Fibroblast of skin of left biceps (primary cell): ENCODE results near the gene HARS2.
"Not testable (repeated sequence)": the region's sequence is repeated elsewhere in the genome, so short reads cannot be mapped to it uniquely, and the experiment has no call there.

Experiments
- DNase-seq, 2 experiments: peaks; one replicate each; pipeline ENCODE4 v3.0.0-alpha.2; 2013; ENCODE audit warnings: low read depth in 2 of 2

The HARS2 gene

DNA sequence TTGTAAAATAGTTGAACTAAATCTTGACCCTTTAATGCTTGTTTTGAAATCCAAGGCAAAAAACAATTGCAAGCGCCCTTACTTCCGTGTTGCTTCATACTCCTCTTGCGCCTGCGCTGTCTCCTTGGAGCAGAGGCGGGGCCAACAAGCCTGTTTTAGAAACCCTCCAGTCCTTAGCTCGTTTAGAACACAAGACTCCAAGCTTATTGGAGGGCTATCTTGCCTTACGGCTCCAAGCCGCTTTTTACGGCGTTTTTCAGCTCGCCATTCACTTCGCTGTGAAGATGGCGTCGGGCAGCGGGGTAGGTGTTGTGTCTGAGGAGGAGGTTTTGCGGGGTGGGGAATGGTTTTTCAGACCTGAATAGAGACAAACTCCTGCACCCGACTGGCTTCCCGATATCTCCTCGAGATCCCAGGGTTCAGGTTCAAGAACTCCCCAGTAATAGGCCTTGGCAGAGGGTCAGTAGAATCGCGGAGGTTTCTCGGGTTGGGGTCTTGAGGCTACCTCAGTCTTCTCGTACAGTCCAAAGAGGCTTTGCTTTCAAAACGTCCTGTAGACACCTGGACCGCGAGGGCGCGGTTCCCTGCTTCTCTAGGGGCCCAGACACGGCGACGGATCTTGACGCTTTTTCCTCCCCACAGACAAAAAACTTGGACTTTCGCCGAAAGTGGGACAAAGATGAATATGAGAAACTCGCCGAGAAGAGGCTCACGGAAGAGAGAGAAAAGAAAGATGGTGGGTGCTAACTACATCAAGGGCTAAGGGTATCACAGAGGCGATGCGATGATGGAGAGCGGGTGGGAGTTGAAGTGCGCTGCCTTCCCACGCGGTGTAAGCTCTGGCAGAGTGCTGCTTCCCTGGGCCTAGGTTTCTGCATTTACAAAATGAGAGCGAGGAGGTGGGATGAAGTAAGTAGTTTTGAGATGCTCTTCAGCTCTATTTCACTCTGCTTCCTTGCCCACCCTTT is 9.2 kb downstream of the HARS2 start, which contains the start of gene ZMAT2:
Gene ZMAT2, plus strand, starts transcription at position 271 of the 968 bp plus-strand sequence. Its CDS starts 14 bp downstream, at position 285.
- DNase-seq: peak; percentile 93

DNA sequence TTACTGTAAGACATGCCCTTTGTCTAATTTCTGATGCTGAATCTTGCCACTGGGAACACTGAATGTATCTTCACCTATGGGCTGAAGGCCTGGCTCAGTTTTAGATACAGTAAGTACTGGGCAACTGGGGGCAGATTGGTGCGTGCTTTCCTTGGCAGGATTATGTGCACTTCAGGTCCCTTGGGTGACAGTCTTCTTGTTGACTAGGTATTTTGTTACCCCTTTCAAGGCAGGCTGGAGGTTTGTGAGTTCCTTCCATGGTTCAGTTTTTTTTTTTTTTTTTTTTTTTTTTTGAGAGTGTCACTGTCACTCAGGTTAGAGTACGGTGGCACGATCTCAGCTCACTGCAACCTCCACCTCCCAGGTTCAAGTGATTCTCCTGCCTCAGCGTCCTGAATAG is 16.6 kb downstream of the HARS2 start:
- no peak for DNase-seq

GRCh38 chr5:140708787-140709186 is 17.5 kb downstream of the HARS2 start:
- DNase-seq: not testable (repeated sequence)

- peak; percentile 95 for DNase-seq
Observed at GRCh38 chr5:140710899-140711552, 19.8 kb downstream of the HARS2 start.

GRCh38 chr5:140711794-140712193 is 20.5 kb downstream of the HARS2 start:
- no peak for DNase-seq

GRCh38 chr5:140713562-140714094 is 22.4 kb downstream of the HARS2 start:
- DNase-seq: no peak

GRCh38 chr5:140716238-140716637 is 25.0 kb downstream of the HARS2 start:
- DNase-seq: not testable (repeated sequence)

DNA sequence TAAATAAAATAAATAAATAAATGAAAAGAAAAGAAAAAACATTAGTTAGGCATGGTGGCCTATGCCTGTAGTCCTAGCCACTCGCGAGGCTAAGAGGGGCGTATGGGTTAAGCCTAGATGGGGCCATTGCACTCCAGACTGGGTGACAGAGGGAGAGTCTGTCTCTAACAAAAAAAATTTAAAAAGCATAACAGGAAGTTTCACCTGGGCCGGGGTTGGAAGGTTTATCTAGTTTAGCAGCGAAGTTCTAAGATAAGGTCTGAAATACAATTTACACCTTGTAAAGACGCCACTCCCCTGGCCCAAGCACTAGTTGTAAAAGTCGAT is 27.0 kb downstream of the HARS2 start:
- DNase-seq: no peak

- DNase-seq: not testable (repeated sequence)
Observed at GRCh38 chr5:140720738-140721137, 29.5 kb downstream of the HARS2 start.

DNA sequence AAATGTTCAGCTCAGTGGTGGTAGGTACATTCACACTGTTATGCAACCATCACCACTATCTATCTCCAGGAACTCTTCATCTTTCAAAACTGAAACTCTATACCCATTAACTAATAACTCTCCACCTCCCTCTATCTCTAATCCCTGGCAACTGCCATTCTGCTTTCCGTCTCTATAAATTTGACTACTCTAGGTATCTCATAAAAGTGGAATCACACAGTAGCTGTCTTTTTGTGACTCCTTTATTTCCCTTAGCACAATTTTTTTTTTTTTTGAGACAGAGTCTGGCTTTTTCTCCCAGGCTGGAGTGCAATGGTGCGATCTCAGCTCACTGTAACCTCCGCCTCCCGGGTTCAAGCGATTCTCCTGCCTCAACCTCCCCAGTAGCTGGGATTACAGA is 30.1 kb downstream of the HARS2 start:
- DNase-seq: not testable (repeated sequence)

DNA sequence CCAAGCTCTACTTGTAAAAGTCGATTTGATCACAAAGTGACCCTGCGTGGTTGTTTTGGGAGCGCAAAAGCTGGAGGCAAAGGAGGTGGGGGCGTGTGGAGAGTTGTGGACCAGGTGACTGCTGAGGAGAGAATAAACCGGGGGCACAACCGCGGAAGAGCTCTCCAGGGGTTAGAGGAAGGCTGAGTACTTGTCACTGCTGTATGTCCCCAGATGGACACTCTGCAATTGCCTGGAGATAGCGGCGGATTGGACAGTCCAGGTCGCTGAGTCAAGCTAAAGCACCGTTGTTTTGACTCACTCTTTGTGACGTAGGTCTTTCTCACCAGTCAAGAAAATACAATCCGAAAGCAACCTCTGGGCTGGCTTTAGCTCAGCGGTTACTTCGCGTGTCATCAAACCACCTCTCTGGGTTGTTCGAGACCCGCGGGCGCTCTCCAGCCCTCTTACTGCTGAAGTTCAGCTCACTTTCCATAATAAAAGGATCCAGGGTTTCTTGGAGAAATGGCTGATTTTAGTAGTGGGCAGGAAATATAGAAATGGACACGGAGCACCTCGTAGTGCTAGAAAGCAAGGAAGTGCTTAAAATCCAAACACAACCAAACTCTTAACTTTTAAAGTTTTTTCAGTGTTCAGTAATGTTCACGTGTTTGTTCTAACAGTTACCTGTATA is 34.7 kb downstream of the HARS2 start:
- DNase-seq: peak; percentile 55 to 61

- DNase-seq: no peak
Observed at GRCh38 chr5:140733098-140733497, 41.8 kb downstream of the HARS2 start.

GRCh38 chr5:140734354-140734753 is 43.1 kb downstream of the HARS2 start:
- no peak for DNase-seq

GRCh38 chr5:140737486-140737885 is 46.2 kb downstream of the HARS2 start:
- no peak for DNase-seq

DNA sequence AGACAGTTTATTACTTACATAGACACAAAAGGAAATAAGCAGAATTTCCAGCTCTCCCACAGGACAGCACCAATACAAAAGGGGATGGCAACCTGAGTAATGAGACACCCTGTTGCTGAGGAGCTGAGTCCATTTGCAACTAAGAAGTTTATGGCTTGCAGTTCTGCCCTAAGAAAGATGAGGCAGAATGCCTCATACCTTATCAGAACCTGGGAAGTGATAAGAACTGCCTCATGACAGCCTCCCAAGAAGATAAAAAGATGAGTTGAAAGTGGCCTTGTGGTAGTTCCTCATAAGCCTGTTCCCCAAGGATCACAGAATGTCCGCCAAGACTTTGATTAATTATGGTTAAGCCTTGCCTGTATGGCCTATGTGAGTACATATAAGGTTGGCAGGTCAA is 50.7 kb downstream of the HARS2 start:
- DNase-seq: no peak
